ENCODE results near the gene DLGAP4. TPM values are rescaled to one million over a fixed set of nuclear protein-coding genes. Genes with fewer than 3 reads are reported as not detected.
A peak's percentile ranks its signal among the peaks of the same experiment; 100 is the strongest.

DLGAP4 gene
- total and polyA plus RNA-seq, 2 of the 8 experiments (the other 6 are each of a cell fraction or from before 2014, with no cell fraction given) = 41.2 to 57.2 TPM

DNA sequence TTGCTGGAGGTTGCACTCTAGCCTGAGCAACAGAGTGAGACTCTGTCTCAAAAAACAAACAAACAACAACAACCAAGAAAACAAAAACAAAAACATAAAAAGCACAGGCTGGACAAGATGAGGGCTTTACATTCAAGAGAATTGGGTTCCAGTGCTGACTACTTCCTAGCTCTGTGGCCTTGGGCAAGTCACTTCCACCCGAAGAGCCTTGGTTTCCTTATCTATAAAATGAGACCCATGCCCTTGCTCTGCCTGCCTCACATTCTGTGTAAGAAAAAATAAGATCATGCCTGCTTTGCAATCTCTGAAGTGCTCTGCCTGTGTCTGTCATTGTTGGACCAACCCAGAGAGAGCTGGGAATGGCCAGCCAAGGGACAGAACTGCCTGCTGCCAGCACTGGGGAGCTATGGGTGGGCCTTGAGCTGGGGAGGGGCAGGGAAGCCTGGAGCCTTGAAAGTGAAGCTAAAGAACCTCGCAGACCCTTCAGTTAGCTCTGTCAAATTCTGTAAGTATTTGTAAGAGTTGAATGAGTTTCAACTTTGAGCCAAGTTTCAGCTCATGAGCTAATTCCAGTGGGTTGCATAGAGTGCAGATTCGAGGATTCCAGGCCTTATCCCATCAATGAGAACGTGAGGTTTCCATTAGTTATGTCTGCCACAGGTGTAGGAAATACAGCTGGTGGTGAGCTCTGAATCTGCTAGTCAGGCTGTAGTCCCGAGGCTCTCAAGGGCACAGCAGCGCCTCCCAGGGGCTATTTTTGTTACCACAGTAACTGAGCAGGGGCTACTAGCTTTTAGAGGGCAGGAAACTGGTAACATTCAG lies 93.2 kb downstream of the DLGAP4 start (continued):
- TF ChIP-seq TAF7 (optimal IDR thresholded peaks at IDR 0.05; ENCODE audit: borderline replicate concordance, low read depth, low read length) (no peak), EZH2 (IDR thresholded peaks at IDR 0.05; ENCODE audit: low read depth, low read length, severe bottlenecking) (no peak), POLR2AphosphoS5 (IDR thresholded peaks at IDR 0.05; ENCODE audit: low read depth, low read length) (no peak), MAFK (IDR thresholded peaks at IDR 0.05; ENCODE audit: low read depth, low read length) (no peak), CREB1 (IDR thresholded peaks at IDR 0.05) (peak; percentile 64), MAX (IDR thresholded peaks at IDR 0.05) (peak; percentile 80), POU5F1 (IDR thresholded peaks at IDR 0.05; ENCODE audit: low read depth, low read length) (0 out of 2 replicates have a peak, but pooled peaks have one; percentile 18), RAD21 (IDR thresholded peaks at IDR 0.05 in 1 of 2, conservative IDR thresholded peaks at IDR 0.05 in 1 of 2; ENCODE audit: low read depth in 2 of 2, low read length in 2 of 2) (peak; percentile 89 to 95), USF2 (IDR thresholded peaks at IDR 0.05; ENCODE audit: low read length) (no peak), TEAD4 (IDR thresholded peaks at IDR 0.05; ENCODE audit: low read depth, low read length) (peak; percentile 72; the same call in 1 of the 2 replicates), TCF12 (IDR thresholded peaks at IDR 0.05; ENCODE audit: low read depth, low read length) (peak; percentile 96), NANOG (IDR thresholded peaks at IDR 0.05; ENCODE audit: insufficient read depth, low read depth, low read length, poor library complexity, severe bottlenecking) (peak; percentile 44), ATF2 (IDR thresholded peaks at IDR 0.05; ENCODE audit: low read length) (peak; percentile 81; the same call in 1 of the 2 replicates), RXRA (IDR thresholded peaks at IDR 0.05; ENCODE audit: insufficient read depth, low read depth, low read length) (no peak), EGR1 (IDR thresholded peaks at IDR 0.05; ENCODE audit: borderline replicate concordance, low read depth, low read length) (0 out of 2 replicates have a peak, but pooled peaks have one; percentile 37), SP4 (IDR thresholded peaks at IDR 0.05; ENCODE audit: low read length) (peak; percentile 72; the same call in 1 of the 2 replicates), CBX5 (IDR thresholded peaks at IDR 0.05; ENCODE audit: low read depth, low read length) (no peak), RNF2 (IDR thresholded peaks at IDR 0.05; ENCODE audit: borderline replicate concordance, low read depth, low read length, missing control alignments, poor library complexity, severe bottlenecking) (no peak), SP1 (IDR thresholded peaks at IDR 0.05; ENCODE audit: low read depth, low read length) (peak; percentile 77), YY1 (IDR thresholded peaks at IDR 0.05; ENCODE audit: low read depth, low read length) (peak; percentile 68; the same call in 1 of the 2 replicates)

Measured in H1 (cell line).